DOHH2 (cell line): ENCODE data around the gene EPHB2.

Experiments
- H3F3A ChIP-seq: fragments of 200-600 bp; sonication (generic), shearing (Covaris generic); 2 replicates; pipeline ENCODE4 v1.6.0; 2016; ENCODE audit warnings: antibody characterized with exemption, mild to moderate bottlenecking; ENCODE audit not compliant: control insufficient read depth, insufficient read depth
- H3K27ac ChIP-seq: fragments of 200-600 bp; sonication (generic); 2 replicates; pipeline ENCODE4 v1.5.1; 2014; ENCODE audit warnings: low read depth, mild to moderate bottlenecking, low read length, moderate library complexity
- H3K27me3 ChIP-seq: fragments of 200-600 bp; sonication (generic); 2 replicates; pipeline ENCODE4 v1.6.1; 2014; ENCODE audit warnings: mild to moderate bottlenecking, low read length, mixed read lengths; ENCODE audit not compliant: control insufficient read depth
- H3K36me3 ChIP-seq: fragments of 200-600 bp; sonication (generic); 2 replicates; pipeline ENCODE4 v1.6.1; 2014; ENCODE audit warnings: mild to moderate bottlenecking, low read length, moderate library complexity, mixed read lengths; ENCODE audit not compliant: control insufficient read depth
- H3K4me1 ChIP-seq: fragments of 200-600 bp; sonication (generic); 2 replicates; pipeline ENCODE4 v1.6.1; 2014; ENCODE audit warnings: mild to moderate bottlenecking, low read length, mixed read lengths; ENCODE audit not compliant: control insufficient read depth
- H3K4me2 ChIP-seq: fragments of 200-600 bp; sonication (generic); 2 replicates; pipeline ENCODE4 v1.6.0; 2014; ENCODE audit warnings: mild to moderate bottlenecking, low read length, moderate library complexity
- H3K4me3 ChIP-seq: fragments of 200-600 bp; sonication (generic); 2 replicates; pipeline ENCODE4 v1.5.1; 2014; ENCODE audit warnings: mild to moderate bottlenecking, low read length, mixed read lengths
- H3K79me2 ChIP-seq: fragments of 200-600 bp; sonication (generic); 2 replicates; pipeline ENCODE4 v1.6.1; 2014; ENCODE audit warnings: mild to moderate bottlenecking, low read length, mixed read lengths; ENCODE audit not compliant: control insufficient read depth
- H3K9me2 ChIP-seq: fragments of 200-600 bp; sonication (generic); replicated peaks from 2 replicates; pipeline ENCODE4 v1.6.1; 2014; ENCODE audit warnings: mild to moderate bottlenecking, low read length, mixed read lengths; ENCODE audit not compliant: control insufficient read depth
- H3K9me3 ChIP-seq: fragments of 200-600 bp; sonication (generic); 2 replicates; pipeline ENCODE4 v1.6.1; 2014; ENCODE audit warnings: antibody characterized with exemption, low read length, mixed read lengths; ENCODE audit not compliant: control insufficient read depth, insufficient read depth
- H4K20me1 ChIP-seq: fragments of 200-600 bp; sonication (generic); 2 replicates; pipeline ENCODE4 v1.6.0; 2014; ENCODE audit warnings: low read depth, mild to moderate bottlenecking, antibody characterized with exemption, low read length, moderate library complexity; ENCODE audit not compliant: control insufficient read depth, insufficient read depth
- CTCF ChIP-seq: fragments of 200-600 bp; sonication (generic); IDR thresholded peaks from one replicate; pipeline ENCODE4 v1.5.1; 2014; ENCODE audit warnings: antibody characterized with exemption, mild to moderate bottlenecking, low read depth, low read length; ENCODE audit not compliant: poor library complexity, severe bottlenecking
- EZH2phosphoT487 ChIP-seq: fragments of 200-600 bp; sonication (generic); IDR thresholded peaks from 2 replicates; pipeline ENCODE4 v1.6.1; 2017; ENCODE audit warnings: borderline replicate concordance, mild to moderate bottlenecking, antibody characterized with exemption, low read length, moderate library complexity, mixed read lengths

The EPHB2 gene

GRCh38 chr1:22681556-22682276 is 28.9 kb upstream of the EPHB2 start:
- Histone ChIP-seq H3K27ac (no peak overlapping the region), H4K20me1 (no peaks in the 10 kb centered on the region), H3K9me3 (peaks cover 9% of the 10 kb centered on the region; the same call in 1 of the 2 replicates), H3K36me3 (no peaks in the 10 kb centered on the region), H3K4me3 (no peak overlapping the region), H3K79me2 (no peaks in the 10 kb centered on the region), H3F3A (no peaks in the 10 kb centered on the region), H3K9me2 (no peaks in the 10 kb centered on the region), H3K4me2 (no peak overlapping the region), H3K27me3 (no peaks in the 10 kb centered on the region), H3K4me1 (no peaks in the 10 kb centered on the region)
- TF ChIP-seq CTCF = no peak
- TF ChIP-seq EZH2phosphoT487 = no peak

- H3K36me3 ChIP-seq = no peaks in the 10 kb centered on the region
- H3K9me3 ChIP-seq = peaks cover 6% of the 10 kb centered on the region; the same call in 1 of the 2 replicates
- no peak overlapping the region for H3K4me2 ChIP-seq
- no peaks in the 10 kb centered on the region for H3K79me2 ChIP-seq
- no peaks in the 10 kb centered on the region for H3K9me2 ChIP-seq
- H3K27ac ChIP-seq = no peak overlapping the region
- TF ChIP-seq CTCF = no peak
- no peak for TF ChIP-seq EZH2phosphoT487
- no peaks in the 10 kb centered on the region for H3K4me1 ChIP-seq
- peaks cover 3% of the 10 kb centered on the region; the same call in 1 of the 2 replicates for H3K27me3 ChIP-seq
- H4K20me1 ChIP-seq = no peaks in the 10 kb centered on the region
- no peaks in the 10 kb centered on the region for H3F3A ChIP-seq
- H3K4me3 ChIP-seq = no peak overlapping the region
These were observed 27.1 kb upstream of the EPHB2 start for GRCh38 chr1:22683547-22683946.

- H3K4me1 ChIP-seq = no peaks in the 10 kb centered on the region
- peaks cover 3% of the 10 kb centered on the region; the same call in 1 of the 2 replicates for H3K27me3 ChIP-seq
- H3K9me3 ChIP-seq = no peaks in the 10 kb centered on the region
- no peaks in the 10 kb centered on the region for H3K79me2 ChIP-seq
- no peaks in the 10 kb centered on the region for H3K36me3 ChIP-seq
- H3K27ac ChIP-seq = no peak overlapping the region
- H4K20me1 ChIP-seq = no peaks in the 10 kb centered on the region
- H3F3A ChIP-seq = no peaks in the 10 kb centered on the region
- H3K9me2 ChIP-seq = no peaks in the 10 kb centered on the region
- no peak overlapping the region for H3K4me3 ChIP-seq
- H3K4me2 ChIP-seq = no peak overlapping the region
- TF ChIP-seq CTCF (no peak), EZH2phosphoT487 (no peak)
These were observed 25.0 kb upstream of the EPHB2 start for GRCh38 chr1:22685591-22686059.
